IMR-90 (cell line): Measurements from ENCODE around the gene LATS1. TPM values are rescaled to one million over a fixed set of nuclear protein-coding genes. Genes with fewer than 3 reads are reported as not detected.
A peak's percentile ranks its signal among the peaks of the same experiment; 100 is the strongest.

Source experiments
- ATAC-seq: fragments of 200-7000 bp; cut with Tn5 transposase; 2 replicates; pipeline ENCODE4 v1.9.1; 2020; ENCODE audit warnings: low read depth, mild to moderate bottlenecking, moderate library complexity
- BruUV-seq: library from RNA; stranded (reverse); fragments of 400-500 nt; replicated peaks from 2 replicates; lab custom pipeline; 2021; lab: Mats Ljungman, UMichigan
- CTCF ChIA-PET: fragments of 300-600 bp; formaldehyde crosslinking; extraction: SDS; loops from one replicate; lab custom pipeline; 2021; ENCODE audit warnings: antibody characterized with exemption; lab: Yijun Ruan, JAX
- POLR2A ChIA-PET: fragments of 300-600 bp; sonication (Branson Sonifier 250); formaldehyde crosslinking; loops from one replicate; lab custom pipeline; 2022; ENCODE audit warnings: antibody characterized with exemption; ENCODE audit not compliant: unreplicated experiment; lab: Charles Lee
- DNase-seq: peaks from one replicate; pipeline ENCODE4 v3.0.0; 2013
- H2AFZ ChIP-seq: replicated peaks from 2 replicates; pipeline ENCODE3; 2013; ENCODE audit warnings: low read length, mild to moderate bottlenecking; ENCODE audit not compliant: poor library complexity
- H2AK5ac ChIP-seq: 2 replicates; pipeline ENCODE4 v1.6.1; 2013; ENCODE audit warnings: low read depth, low read length, inconsistent platforms
- H2AK9ac ChIP-seq: replicated peaks from 2 replicates; pipeline ENCODE3; 2013; ENCODE audit warnings: mild to moderate bottlenecking, low read depth, low read length, moderate library complexity; ENCODE audit not compliant: poor library complexity
- H2BK120ac ChIP-seq: 2 replicates; pipeline ENCODE4 v1.6.1; 2013; ENCODE audit warnings: low read depth, low read length, inconsistent platforms
- H2BK15ac ChIP-seq: 3 replicates; pipeline ENCODE4 v1.6.1; 2013; ENCODE audit warnings: low read depth, low read length, inconsistent platforms
- H2BK20ac ChIP-seq: 2 replicates; pipeline ENCODE4 v1.6.1; 2013; ENCODE audit warnings: low read depth, mild to moderate bottlenecking, inconsistent platforms, low read length, moderate library complexity
- H2BK5ac ChIP-seq: 2 replicates; pipeline ENCODE4 v1.6.1; 2013; ENCODE audit warnings: mild to moderate bottlenecking, low read depth, low read length, inconsistent platforms; ENCODE audit not compliant: poor library complexity, severe bottlenecking
- H3K14ac ChIP-seq: replicated peaks from 2 replicates; pipeline ENCODE4 v1.6.1; 2013; ENCODE audit warnings: low read depth, low read length, inconsistent platforms
- H3K18ac ChIP-seq: 2 replicates; pipeline ENCODE4 v1.6.1; 2013; ENCODE audit warnings: low read depth, low read length, control low read depth
- H3K23ac ChIP-seq: 2 replicates; pipeline ENCODE4 v1.6.1; 2013; ENCODE audit warnings: low read depth, low read length, inconsistent platforms
- H3K27ac ChIP-seq: 2 replicates; pipeline ENCODE4 v1.5.1; 2013; ENCODE audit warnings: mild to moderate bottlenecking, control low read depth, low read length; ENCODE audit not compliant: insufficient read depth
- H3K27me3 ChIP-seq: 2 replicates; pipeline ENCODE4 v1.6.1; 2013; ENCODE audit warnings: low read length; ENCODE audit not compliant: control insufficient read depth, insufficient read depth
- H3K36me3 ChIP-seq: 2 replicates; pipeline ENCODE4 v1.6.1; 2013; ENCODE audit warnings: low read length, mixed read lengths; ENCODE audit not compliant: control insufficient read depth, insufficient read depth
- H3K4ac ChIP-seq: 2 replicates; pipeline ENCODE4 v1.6.1; 2013; ENCODE audit warnings: low read depth, low read length, inconsistent platforms
- H3K4me1 ChIP-seq: 2 replicates; pipeline ENCODE4 v1.6.1; 2013; ENCODE audit warnings: low read length, mixed read lengths; ENCODE audit not compliant: control insufficient read depth, insufficient read depth
- H3K4me2 ChIP-seq: 2 replicates; pipeline ENCODE4 v1.6.1; 2013; ENCODE audit warnings: low read depth, mild to moderate bottlenecking, control low read depth, low read length, moderate library complexity
- H3K4me3 ChIP-seq: 2 replicates; pipeline ENCODE4 v1.5.1; 2013; ENCODE audit warnings: low read depth, mild to moderate bottlenecking, control low read depth, low read length, moderate library complexity; ENCODE audit not compliant: insufficient read depth
- H3K56ac ChIP-seq: 2 replicates; pipeline ENCODE4 v1.6.1; 2013; ENCODE audit warnings: low read length, inconsistent platforms; ENCODE audit not compliant: insufficient read depth; ENCODE audit errors: extremely low read depth
- H3K79me1 ChIP-seq, 2 experiments: 2 replicates each; pipeline ENCODE4 v1.6.1; 2013; ENCODE audit warnings: low read length in 2 of 2, inconsistent platforms in 1 of 2, low read depth in 1 of 2
- H3K9ac ChIP-seq: 2 replicates; pipeline ENCODE4 v1.6.1; 2013; ENCODE audit warnings: low read depth, low read length, control low read depth
- H3K9me1 ChIP-seq: 2 replicates; pipeline ENCODE4 v1.6.1; 2013; ENCODE audit warnings: low read length, inconsistent platforms; ENCODE audit not compliant: insufficient read depth
- H3K9me3 ChIP-seq: 2 replicates; pipeline ENCODE4 v1.6.1; 2013; ENCODE audit warnings: low read length; ENCODE audit not compliant: control insufficient read depth, insufficient read depth
- H4K20me1 ChIP-seq: 2 replicates; pipeline ENCODE4 v1.6.1; 2013; ENCODE audit warnings: low read length, inconsistent platforms; ENCODE audit not compliant: insufficient read depth
- H4K5ac ChIP-seq: 2 replicates; pipeline ENCODE4 v1.6.1; 2013; ENCODE audit warnings: mild to moderate bottlenecking, low read depth, low read length, control low read depth
- H4K8ac ChIP-seq, 2 experiments: 2 replicates each; pipeline ENCODE4 v1.6.1; 2013; ENCODE audit warnings: low read depth in 2 of 2, low read length in 2 of 2, control low read depth in 1 of 2, inconsistent platforms in 1 of 2
- H4K91ac ChIP-seq: 2 replicates; pipeline ENCODE4 v1.6.1; 2013; ENCODE audit warnings: low read depth, low read length, inconsistent platforms; ENCODE audit not compliant: insufficient read depth
- BHLHE40 ChIP-seq: fragments of 150-350 bp; IDR thresholded peaks from 2 replicates; pipeline ENCODE4 v1.6.1; 2016; ENCODE audit warnings: mild to moderate bottlenecking, low read depth, low read length
- CEBPB ChIP-seq: IDR thresholded peaks from 2 replicates; pipeline ENCODE4 v1.6.1; 2012; ENCODE audit warnings: low read depth, low read length, improper control_type of control experiment
- MAZ ChIP-seq: IDR thresholded peaks from 2 replicates; pipeline ENCODE4 v1.6.1; 2012; ENCODE audit warnings: low read depth, mild to moderate bottlenecking, low read length, improper control_type of control experiment, moderate library complexity, borderline replicate concordance
- NFE2L2 ChIP-seq: fragments of 150-350 bp; IDR thresholded peaks from 2 replicates; pipeline ENCODE4 v1.6.1; 2016; ENCODE audit warnings: low read depth, mild to moderate bottlenecking, low read length
- RFX5 ChIP-seq: IDR thresholded peaks from 2 replicates; pipeline ENCODE4 v1.8.0; 2012; ENCODE audit warnings: low read depth, mild to moderate bottlenecking, low read length, moderate library complexity
- SMC3 ChIP-seq: fragments of 150-350 bp; IDR thresholded peaks from 2 replicates; pipeline ENCODE4 v1.6.1; 2016; ENCODE audit warnings: low read depth, mild to moderate bottlenecking, antibody characterized with exemption, low read length, moderate library complexity
- WGBS, 2 experiments: methylation state at CpG; one replicate each; pipeline versions ENCODE4 v1.1.5 to v1.1.7; 2013; ENCODE audit warnings: missing lambda C conversion rate in 2 of 2; ENCODE audit not compliant: insufficient read length in 1 of 2; ENCODE audit errors: extremely low coverage in 2 of 2; 5-methylcytosine and 5-hydroxymethylcytosine counted together
- dilution Hi-C: fragments of 300-500 bp; cut with HindIII; formaldehyde crosslinking; loops from one replicate; pipeline ENCODE4 v1.14.3; 2018; ENCODE audit warnings: low sequenced_read_pairs; ENCODE audit not compliant: unreplicated experiment
- in situ Hi-C: fragments of 300-500 bp; cut with MboI; formaldehyde crosslinking; loops from 3 replicates; pipeline ENCODE4 v1.14.3; 2019; ENCODE audit warnings: low sequenced_read_pairs, inconsistent platforms, mixed read lengths
- intact Hi-C: fragments of 100-400 bp; cut with micrococcal nuclease; formaldehyde crosslinking; loops from 2 replicates; pipeline ENCODE4 v1.10.0; 2022
- polyA plus RNA-seq, 3 experiments: library from polyadenylated mRNA; depleted of rRNA; stranded (reverse); fragments of >200 nt; gene quantifications; 2 replicates each; pipeline ENCODE4 v1.2.3, GENCODE V29; 2012; ENCODE audit warnings: low replicate concordance in 1 of 3
- total RNA-seq: library from RNA; depleted of rRNA; stranded (reverse); fragments of >200 nt; gene quantifications from 2 replicates; pipeline ENCODE4 v1.2.3, GENCODE V29; 2012

LATS1 gene
- total and polyA plus RNA-seq, 2 of the 4 experiments (the other 2 are of a cell fraction) = 7.9 to 20.1 TPM

- no peak for TF ChIP-seq RFX5
- peak; percentile 86; the same call in 1 of the 2 replicates for TF ChIP-seq MAZ
- no peak for TF ChIP-seq BHLHE40
- TF ChIP-seq SMC3 = no peak
These were observed at the start of gene LATS1 (continued) for GRCh38 chr6:149717588-149718458.

DNA sequence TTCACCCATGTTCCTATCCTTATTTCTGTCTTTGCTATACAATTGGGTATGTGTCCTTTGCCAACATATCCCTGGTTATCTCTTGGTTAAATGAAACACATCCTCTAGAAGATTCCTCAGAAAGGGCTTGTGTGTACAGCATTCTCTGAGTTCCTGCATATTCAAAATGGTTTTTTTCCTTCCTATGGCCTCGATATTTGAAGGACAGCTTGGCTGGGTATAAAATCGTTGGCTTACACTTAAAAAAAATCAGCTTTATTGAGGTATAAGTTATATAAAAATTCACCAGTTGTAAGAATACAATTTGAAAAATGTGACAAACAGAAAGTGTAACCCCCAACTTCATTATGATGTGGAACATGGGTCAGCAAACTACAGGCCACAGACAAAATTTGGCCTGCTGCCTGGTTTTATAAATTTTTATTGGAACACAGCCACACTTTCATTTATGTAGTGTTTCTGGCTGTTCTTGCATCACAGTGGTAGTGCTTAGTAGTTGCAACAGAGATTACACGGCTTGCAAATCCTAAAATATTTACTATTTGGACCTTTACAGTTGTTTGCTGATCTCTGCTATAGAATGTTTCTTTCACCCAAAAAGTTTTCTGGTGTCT is 48.4 kb upstream of the LATS1 start:
- no peaks in the 10 kb centered on the region; the same call in 1 of the 2 replicates for H3K9me1 ChIP-seq
- H3K4me2 ChIP-seq = no peak overlapping the region
- H3K4me3 ChIP-seq = no peak overlapping the region
- POLR2A ChIA-PET = no interaction called here
- no peak overlapping the region for H3K56ac ChIP-seq
- intact Hi-C loops = no loop called here
- no CpG with 5 or more reads among the region's 3 CpGs for WGBS, 2 experiments
- no peak overlapping the region for H4K8ac ChIP-seq
- H3K27ac ChIP-seq = no peak overlapping the region
- H2BK5ac ChIP-seq = no peak overlapping the region
- in situ Hi-C loops = no loop called here
- dilution Hi-C loops = no loop called here
- H3K79me1 ChIP-seq = peaks cover 15 to 30% of the 10 kb centered on the region in 2 experiments
- no peak overlapping the region for H2AK9ac ChIP-seq
- TF ChIP-seq CEBPB (peak; percentile 80), NFE2L2 (no peak)
- H3K36me3 ChIP-seq = peaks cover 5% of the 10 kb centered on the region; the same call in 1 of the 2 replicates
- no peaks in the 10 kb centered on the region for H4K20me1 ChIP-seq
- ATAC-seq = peak; percentile 17; the same call in 1 of the 2 replicates
- H3K23ac ChIP-seq = no peak overlapping the region
- H2BK20ac ChIP-seq = no peak overlapping the region
- no peak overlapping the region for H3K4ac ChIP-seq
- BruUV-seq = TSS peak; percentile 25
- H2BK120ac ChIP-seq = no peak overlapping the region
- no peak overlapping the region for H4K91ac ChIP-seq
- H2AK5ac ChIP-seq = no peak overlapping the region
- no peak overlapping the region for H3K14ac ChIP-seq
- H3K18ac ChIP-seq = no peak overlapping the region
- 0 out of 2 replicates have a peak, but pooled peaks cover 3% of the 10 kb centered on the region for H3K9me3 ChIP-seq
- no peak overlapping the region for H2BK15ac ChIP-seq
- H3K9ac ChIP-seq = no peak overlapping the region
- peak; percentile 61 for DNase-seq
- H3K4me1 ChIP-seq = no peaks in the 10 kb centered on the region
- CTCF ChIA-PET = no interaction called here
- H3K27me3 ChIP-seq = no peaks in the 10 kb centered on the region
- H2AFZ ChIP-seq = no peak overlapping the region
- no peak overlapping the region for H4K5ac ChIP-seq
